HepG2 (cell line): ENCODE data around the gene AP3B1. TPM values are rescaled to one million over a fixed set of nuclear protein-coding genes. Genes with fewer than 3 reads are reported as not detected.

Experiments used
- ATAC-seq: fragments of 200-7000 bp; cut with Tn5 transposase; 3 replicates; pipeline ENCODE4 v1.9.1; 2020; ENCODE audit warnings: mild to moderate bottlenecking, moderate library complexity
- BruUV-seq: library from RNA; stranded (reverse); fragments of 400-500 nt; replicated peaks from 2 replicates; lab custom pipeline; 2021; lab: Mats Ljungman, UMichigan
- CTCF ChIA-PET: fragments of 300-600 bp; formaldehyde crosslinking; extraction: SDS; loops from one replicate; lab custom pipeline; 2021; ENCODE audit warnings: low total read pairs, inconsistent platforms, low intra/inter-chr PET ratio; lab: Yijun Ruan, JAX
- POLR2A ChIA-PET: fragments of 350-600 bp; sonication (Branson Sonifier 250); formaldehyde crosslinking; loops from one replicate; lab custom pipeline; 2020; ENCODE audit warnings: antibody characterized with exemption, inconsistent platforms; lab: Yijun Ruan, JAX
- DNase-seq: peaks from one replicate; pipeline ENCODE4 v3.0.0-alpha.2; 2015; ENCODE audit warnings: low spot score
- FAIRE-seq: peaks from 3 replicates; lab custom pipeline; 2011; peaks lifted over from hg19 to GRCh38; lab: Jason Lieb, UNC
- H2AFZ ChIP-seq: one replicate; pipeline ENCODE4 v1.6.1; 2011; ENCODE audit warnings: low read length, inconsistent platforms
- H3K27ac ChIP-seq: fragments of 300-600 bp; 3 replicates; pipeline ENCODE4 v1.8.0; 2011; ENCODE audit warnings: mixed run types, mild to moderate bottlenecking, mixed read lengths, low read length, inconsistent platforms; ENCODE audit not compliant: insufficient read depth; ENCODE audit errors: extremely low read length
- H3K27me3 ChIP-seq, 2 experiments: fragments of 200-600 bp in 1 of 2; 2 replicates in 1 of 2; 3 replicates in 1 of 2; pipeline versions ENCODE4 v1.6.0 to v1.8.0; 2011; ENCODE audit warnings: low read length in 2 of 2, mild to moderate bottlenecking in 2 of 2, moderate library complexity in 2 of 2, inconsistent platforms in 1 of 2; ENCODE audit not compliant: insufficient read depth in 2 of 2, control insufficient read depth in 1 of 2
- H3K36me3 ChIP-seq, 2 experiments: fragments of 200-600 bp in 1 of 2; replicated peaks in 1 of 2; 2 replicates in 1 of 2; 3 replicates in 1 of 2; pipeline versions ENCODE4 v1.5.1 to v1.8.0; 2011; ENCODE audit warnings: low read length in 2 of 2, inconsistent platforms in 1 of 2; ENCODE audit not compliant: insufficient read depth in 2 of 2, control insufficient read depth in 1 of 2
- H3K4me1 ChIP-seq: 2 replicates; pipeline ENCODE4 v1.5.1; 2012; ENCODE audit warnings: low read length, inconsistent platforms; ENCODE audit not compliant: insufficient read depth
- H3K4me2 ChIP-seq: 2 replicates; pipeline ENCODE4 v1.6.0; 2011; ENCODE audit warnings: low read depth, low read length, inconsistent platforms
- H3K4me3 ChIP-seq, 3 experiments: fragments of 200-600 bp in 1 of 3; sonication (generic), shearing (Covaris generic) in 1 of 3; replicated peaks in 1 of 3; 2 replicates each; pipeline ENCODE4 v1.5.1; 2011 to 2016; ENCODE audit warnings: low read length in 3 of 3, inconsistent platforms in 2 of 3, low read depth in 2 of 3, mild to moderate bottlenecking in 2 of 3, control low read depth in 1 of 3, mixed read lengths in 1 of 3; ENCODE audit not compliant: insufficient read depth in 1 of 3
- H3K79me2 ChIP-seq: one replicate; pipeline ENCODE4 v1.6.1; 2011; ENCODE audit warnings: low read length, inconsistent platforms; ENCODE audit not compliant: insufficient read depth
- H3K9ac ChIP-seq: 2 replicates; pipeline ENCODE4 v1.6.0; 2011; ENCODE audit warnings: mild to moderate bottlenecking, low read depth, low read length, inconsistent platforms; ENCODE audit not compliant: insufficient read depth
- H3K9me3 ChIP-seq: 2 replicates; pipeline ENCODE4 v1.5.1; 2012; ENCODE audit warnings: mild to moderate bottlenecking, low read length
- H4K20me1 ChIP-seq: 2 replicates; pipeline ENCODE4 v1.6.0; 2011; ENCODE audit warnings: inconsistent platforms, mild to moderate bottlenecking, low read length, moderate library complexity; ENCODE audit not compliant: insufficient read depth
- LCORL ChIP-seq, 2 experiments: fragments of 450-650 bp in 1 of 2; sonication (generic) in 1 of 2; formaldehyde crosslinking in 1 of 2; IDR thresholded peaks; 2 replicates each; pipeline versions ENCODE4 v1.5.0 to v1.6.1; 2017 to 2020; ENCODE audit warnings: antibody characterized with exemption in 1 of 2, missing genetic modification reagents in 1 of 2
- MAFF ChIP-seq: IDR thresholded peaks from 2 replicates; pipeline ENCODE4 v1.6.1; 2011; ENCODE audit warnings: low read depth, low read length, improper control_type of control experiment
- MAFK ChIP-seq, 2 experiments: IDR thresholded peaks in 1 of 2; conservative IDR thresholded peaks in 1 of 2; 2 replicates each; pipeline ENCODE4 v1.6.1; 2011; ENCODE audit warnings: improper control_type of control experiment in 2 of 2, low read length in 2 of 2
- POLR2AphosphoS5 ChIP-seq: IDR thresholded peaks from 2 replicates; pipeline ENCODE4 v1.6.1; 2012; ENCODE audit warnings: low read depth, low read length
- ZKSCAN8 ChIP-seq: IDR thresholded peaks from 2 replicates; pipeline ENCODE4 v1.6.1; 2016; ENCODE audit warnings: borderline replicate concordance, missing genetic modification reagents, missing compliant biosample characterization
- ZNF121 ChIP-seq: sonication (generic); formaldehyde crosslinking; IDR thresholded peaks from 2 replicates; pipeline ENCODE4 v1.5.0; 2020; ENCODE audit warnings: mild to moderate bottlenecking, missing genetic modification reagents
- WGBS: methylation state at CpG from one replicate; pipeline ENCODE4 v1.1.6; 2017; ENCODE audit warnings: low lambda C conversion rate; 5-methylcytosine and 5-hydroxymethylcytosine counted together
- in situ Hi-C: cut with HindIII; loops from 2 replicates; pipeline ENCODE4 v1.10.0; 2017; ENCODE audit warnings: low pct_unique_long_range_greater_than_20kb; ENCODE audit not compliant: extremely low pct_ligation_motif_present
- intact Hi-C: fragments of 100-400 bp; cut with micrococcal nuclease; formaldehyde crosslinking; loops from one replicate; pipeline ENCODE4 v1.10.0; 2022; ENCODE audit not compliant: unreplicated experiment
- polyA plus RNA-seq, 8 experiments: library from polyadenylated mRNA; depleted of rRNA in 3 of 8; stranded (reverse) in 7 of 8; unstranded in 1 of 8; fragments of >200 nt; fragmentation: Illumina TruSeq in 4 of 8; extraction: Trizol in 4 of 8; gene quantifications; 2 replicates each; pipeline versions ENCODE4 v1.2.1 to v1.2.3, GENCODE V29; 2011 to 2016; ENCODE audit warnings: low read depth in 4 of 8, missing spikeins in 1 of 8, mixed read lengths in 1 of 8; ENCODE audit not compliant: insufficient read depth in 1 of 8
- total RNA-seq, 5 experiments: library from RNA; depleted of rRNA; stranded (reverse); fragments of >200 nt; fragmentation: Illumina TruSeq; extraction: Trizol; gene quantifications; 2 replicates each; pipeline ENCODE4 v1.2.3, GENCODE V29; 2016; ENCODE audit warnings: low read depth in 1 of 5
- TF ChIP-seq, protein P1 (sequence below): sonication (generic); formaldehyde crosslinking; IDR thresholded peaks from 2 replicates; pipeline ENCODE4 v1.4.0; 2020; ENCODE audit warnings: mild to moderate bottlenecking, missing genetic modification reagents

The AP3B1 gene
- total and polyA plus RNA-seq, 2 of the 13 experiments (the other 11 are each of a cell fraction or from before 2014, with no cell fraction given) = 37.7 to 51.2 TPM

DNA sequence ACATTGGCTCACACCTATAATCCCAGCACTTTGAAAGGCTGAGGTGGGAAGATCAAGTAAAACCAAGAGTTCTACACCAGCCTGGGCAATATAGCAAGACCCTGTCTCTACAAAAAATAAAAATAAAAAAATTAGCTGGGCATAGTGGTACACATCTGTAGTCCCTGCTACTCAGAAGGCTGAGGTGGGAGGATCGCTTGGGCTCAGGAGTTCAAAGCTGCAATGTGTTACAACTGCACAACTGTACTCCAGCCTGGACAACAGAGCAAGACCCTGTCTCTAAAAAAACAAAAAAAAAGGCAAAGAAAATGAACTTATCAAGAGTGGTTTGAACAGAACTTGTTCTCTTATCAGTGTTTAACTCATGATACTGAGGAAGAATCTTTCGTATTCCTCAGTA, 29.3 kb downstream of the AP3B1 start:
- ChIA-PET CTCF (no interaction called here), POLR2A (no interaction called here)
- H3K27ac ChIP-seq = no peak overlapping the region
- no peak overlapping the region for H3K9ac ChIP-seq
- in situ Hi-C loops (no loop called here), intact Hi-C loops (no loop called here)
- no peak overlapping the region for H3K4me2 ChIP-seq
- no peaks in the 10 kb centered on the region for H3K27me3 ChIP-seq
- H3K4me3 ChIP-seq = no peak overlapping the region
- H4K20me1 ChIP-seq = peaks cover 8% of the 10 kb centered on the region; the same call in 1 of the 2 replicates
- TF ChIP-seq, protein P1, sequence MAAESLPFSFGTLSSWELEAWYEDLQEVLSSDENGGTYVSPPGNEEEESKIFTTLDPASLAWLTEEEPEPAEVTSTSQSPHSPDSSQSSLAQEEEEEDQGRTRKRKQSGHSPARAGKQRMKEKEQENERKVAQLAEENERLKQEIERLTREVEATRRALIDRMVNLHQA (CRISPR knock-in tag) = no peak
- TF ChIP-seq ZKSCAN8 (CRISPR knock-in tag) (no peak), ZNF121 (0 out of 2 replicates have a peak, but pooled peaks have one; percentile 42), LCORL (IDR thresholded peaks at IDR 0.05) (no peak), LCORL (CRISPR knock-in tag; IDR thresholded peaks at IDR 0.05) (no peak)
- no peak overlapping the region for H2AFZ ChIP-seq
- FAIRE-seq (no peak), DNase-seq (no peak), ATAC-seq (no peak)
- H3K9me3 ChIP-seq = no peaks in the 10 kb centered on the region
- peaks cover 7% of the 10 kb centered on the region for H3K79me2 ChIP-seq
- peaks cover 5 to 27% of the 10 kb centered on the region in 2 experiments; a peak in 3 of 5 replicates for H3K36me3 ChIP-seq
- no TSS peak for BruUV-seq
- WGBS = 88% methylated on average over 2 of the region's 2 CpGs
- H3K4me1 ChIP-seq = no peaks in the 10 kb centered on the region

DNA sequence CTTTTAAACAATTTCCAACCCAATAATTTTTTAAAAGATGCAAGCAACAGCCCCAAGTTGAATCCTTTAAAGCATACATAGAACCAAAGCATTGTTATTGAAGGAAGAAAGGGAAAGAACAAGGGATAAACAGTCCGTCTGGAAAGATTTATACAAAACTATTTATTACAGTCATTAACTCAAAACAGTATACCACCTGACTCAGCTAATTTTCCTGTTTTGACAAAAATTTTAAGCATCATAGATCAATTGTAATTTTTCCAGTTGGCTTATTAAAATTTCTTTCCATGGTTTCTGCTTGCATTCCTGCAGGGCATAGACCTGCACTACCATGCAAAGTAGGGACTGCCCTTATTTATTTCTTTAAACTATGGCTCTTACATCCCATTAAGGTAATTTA, 29.9 kb downstream of the AP3B1 start:
- BruUV-seq = no TSS peak
- WGBS = 100% methylated on average over 1 of the region's 1 CpG
- intact Hi-C loops = no loop called here
- peak; percentile 63 for TF ChIP-seq MAFF
- peak; percentile 63 to 73 for TF ChIP-seq MAFK (conservative IDR thresholded peaks at IDR 0.05 in 1 of 2, IDR thresholded peaks at IDR 0.05 in 1 of 2; ENCODE audit: low read length in 2 of 2)
- TF ChIP-seq POLR2AphosphoS5 = no peak
- no peak overlapping the region for H3K4me2 ChIP-seq
- no peak overlapping the region for H3K9ac ChIP-seq
- ChIA-PET POLR2A (no interaction called here), CTCF (no interaction called here)
- H3K4me3 ChIP-seq = no peak overlapping the region
- ATAC-seq (no peak), FAIRE-seq (no peak), DNase-seq (no peak)
- H3K9me3 ChIP-seq = no peaks in the 10 kb centered on the region
- no peak overlapping the region for H2AFZ ChIP-seq
- H3K27ac ChIP-seq = no peak overlapping the region
- in situ Hi-C loops = no loop called here
- peaks cover 5 to 27% of the 10 kb centered on the region in 2 experiments; a peak in 3 of 5 replicates for H3K36me3 ChIP-seq
- H3K79me2 ChIP-seq = peaks cover 7% of the 10 kb centered on the region
- H3K27me3 ChIP-seq = no peaks in the 10 kb centered on the region
- H4K20me1 ChIP-seq = peaks cover 8% of the 10 kb centered on the region; the same call in 1 of the 2 replicates
- no peaks in the 10 kb centered on the region for H3K4me1 ChIP-seq
